HG03175 (cell line): ENCODE results near the gene PRMT7.

Source experiments
- ATAC-seq: cut with Tn5 transposase; IDR thresholded peaks from one replicate; pipeline ENCODE4 v1.9.1; 2021; ENCODE audit warnings: mild to moderate bottlenecking, moderate library complexity; ENCODE audit not compliant: unreplicated experiment

The PRMT7 gene

GRCh38 chr16:68361485-68361884 is 50.7 kb downstream of the PRMT7 start:
- no peak for ATAC-seq

- no peak for ATAC-seq
These were observed 51.6 kb downstream of the PRMT7 start for GRCh38 chr16:68362262-68362913.

GRCh38 chr16:68362947-68363657 is 52.3 kb downstream of the PRMT7 start:
- no peak for ATAC-seq

GRCh38 chr16:68363658-68364521 is 53.1 kb downstream of the PRMT7 start:
- ATAC-seq, result no peak

- no peak for ATAC-seq
These were observed 53.8 kb downstream of the PRMT7 start for GRCh38 chr16:68364561-68364998.

GRCh38 chr16:68365167-68365817 is 54.5 kb downstream of the PRMT7 start:
- no peak for ATAC-seq

GRCh38 chr16:68366062-68366461 is 55.2 kb downstream of the PRMT7 start:
- ATAC-seq, result no peak

GRCh38 chr16:68367030-68367429 is 56.2 kb downstream of the PRMT7 start:
- ATAC-seq, result no peak

- no peak for ATAC-seq
These were observed 56.6 kb downstream of the PRMT7 start for GRCh38 chr16:68367440-68367839.

GRCh38 chr16:68367891-68368290 is 57.1 kb downstream of the PRMT7 start:
- ATAC-seq, result no peak

- ATAC-seq, result no peak
These were observed 57.6 kb downstream of the PRMT7 start for GRCh38 chr16:68368301-68368888.

- no peak for ATAC-seq
These were observed 58.3 kb downstream of the PRMT7 start for GRCh38 chr16:68369168-68369567.

- no peak for ATAC-seq
These were observed 59.1 kb downstream of the PRMT7 start for GRCh38 chr16:68369697-68370580.

- ATAC-seq, result no peak
These were observed 59.9 kb downstream of the PRMT7 start for GRCh38 chr16:68370581-68371275.

- no peak for ATAC-seq
These were observed 60.4 kb downstream of the PRMT7 start for GRCh38 chr16:68371276-68371651.

GRCh38 chr16:68371706-68372380 is 61.0 kb downstream of the PRMT7 start:
- ATAC-seq, result no peak

- ATAC-seq, result no peak
These were observed 61.5 kb downstream of the PRMT7 start for GRCh38 chr16:68372381-68372720.

- no peak for ATAC-seq
These were observed 62.0 kb downstream of the PRMT7 start for GRCh38 chr16:68372806-68373205.
